Ureter (tissue), 1 donor: ENCODE results near the gene GGTLC3. TPM values are rescaled to one million over a fixed set of nuclear protein-coding genes. Genes with fewer than 3 reads are reported as not detected.
"Not testable (repeated sequence)": the region's sequence is repeated elsewhere in the genome, so short reads cannot be mapped to it uniquely, and the experiment has no call there.

Source experiments
- DNase-seq: peaks from one replicate; pipeline ENCODE4 v3.0.0-alpha.2; 2020; ENCODE audit warnings: low spot score
- total RNA-seq: library from RNA; stranded (reverse); gene quantifications from one replicate; pipeline ENCODE4 v1.2.4, GENCODE V29; 2023
- donor health status: DM: yes; HTN: yes; CAD: no.

GGTLC3 gene
- total RNA-seq: 0.57 TPM

- not testable (repeated sequence) for DNase-seq
These were observed at the start of gene GGTLC3 for GRCh38 chr22:18518061-18518460. Gene GGTLC3 (minus strand): TSS chr22:18518161. CDS start chr22:18517897, 264 bp downstream.

- DNase-seq: not testable (repeated sequence)
These were observed 42.4 kb upstream of the GGTLC3 start for GRCh38 chr22:18560099-18560974.

- DNase-seq: not testable (repeated sequence)
These were observed 41.0 kb upstream of the GGTLC3 start for GRCh38 chr22:18558939-18559338.

GRCh38 chr22:18558516-18558915, 40.6 kb upstream of the GGTLC3 start:
- DNase-seq: not testable (repeated sequence)

- not testable (repeated sequence) for DNase-seq
These were observed 36.6 kb upstream of the GGTLC3 start for GRCh38 chr22:18554280-18555256.

GRCh38 chr22:18552839-18553597, 35.1 kb upstream of the GGTLC3 start:
- not testable (repeated sequence) for DNase-seq

GRCh38 chr22:18551046-18551445, 33.1 kb upstream of the GGTLC3 start:
- not testable (repeated sequence) for DNase-seq

- DNase-seq: not testable (repeated sequence)
These were observed 31.7 kb upstream of the GGTLC3 start for GRCh38 chr22:18549458-18550179.

- not testable (repeated sequence) for DNase-seq
These were observed 26.7 kb upstream of the GGTLC3 start for GRCh38 chr22:18544615-18545014.

GRCh38 chr22:18543400-18543799, 25.4 kb upstream of the GGTLC3 start:
- not testable (repeated sequence) for DNase-seq

GRCh38 chr22:18539994-18540393, 22.0 kb upstream of the GGTLC3 start:
- not testable (repeated sequence) for DNase-seq

- DNase-seq: not testable (repeated sequence)
These were observed 16.4 kb upstream of the GGTLC3 start for GRCh38 chr22:18534315-18534714.

- not testable (repeated sequence) for DNase-seq
These were observed 15.7 kb upstream of the GGTLC3 start for GRCh38 chr22:18533633-18534032.

- not testable (repeated sequence) for DNase-seq
These were observed 11.6 kb upstream of the GGTLC3 start for GRCh38 chr22:18529416-18530145.

- peak; percentile 93 for DNase-seq
These were observed 10.8 kb upstream of the GGTLC3 start for GRCh38 chr22:18528597-18529415.

- DNase-seq: not testable (repeated sequence)
These were observed 10.0 kb upstream of the GGTLC3 start, which contains the start of gene TMEM191B for GRCh38 chr22:18527752-18528596. Gene TMEM191B (plus strand): TSS chr22:18527802. CDS start chr22:18527981, 179 bp downstream.

GRCh38 chr22:18523328-18523727, 5.4 kb upstream of the GGTLC3 start:
- not testable (repeated sequence) for DNase-seq

GRCh38 chr22:18522762-18523161, 4.8 kb upstream of the GGTLC3 start:
- DNase-seq: not testable (repeated sequence)
